ENCODE results near the gene ITGA2B.
"Not testable (repeated sequence)": the region's sequence is repeated elsewhere in the genome, so short reads cannot be mapped to it uniquely, and the experiment has no call there.

DNA sequence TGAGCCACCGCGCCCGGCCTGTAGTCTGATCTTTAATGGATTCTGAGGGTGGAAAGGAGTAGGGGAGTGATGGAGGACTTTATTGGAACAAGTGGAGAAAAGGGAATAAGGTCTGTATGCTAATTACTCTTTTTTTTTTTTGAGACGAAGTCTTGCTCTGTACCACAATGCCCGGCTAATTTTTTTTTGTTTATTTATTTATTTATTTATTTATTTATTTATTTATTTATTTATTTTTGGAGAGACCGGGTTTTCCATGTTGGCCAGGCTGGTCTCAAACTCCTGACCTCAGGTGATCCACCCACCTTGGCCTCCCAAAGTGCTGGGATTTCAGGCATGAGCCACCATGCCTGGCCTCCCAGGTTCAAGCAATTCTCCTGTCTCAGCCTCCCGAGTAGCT lies 59.9 kb downstream of the ITGA2B start:
- TF ChIP-seq, protein P1, sequence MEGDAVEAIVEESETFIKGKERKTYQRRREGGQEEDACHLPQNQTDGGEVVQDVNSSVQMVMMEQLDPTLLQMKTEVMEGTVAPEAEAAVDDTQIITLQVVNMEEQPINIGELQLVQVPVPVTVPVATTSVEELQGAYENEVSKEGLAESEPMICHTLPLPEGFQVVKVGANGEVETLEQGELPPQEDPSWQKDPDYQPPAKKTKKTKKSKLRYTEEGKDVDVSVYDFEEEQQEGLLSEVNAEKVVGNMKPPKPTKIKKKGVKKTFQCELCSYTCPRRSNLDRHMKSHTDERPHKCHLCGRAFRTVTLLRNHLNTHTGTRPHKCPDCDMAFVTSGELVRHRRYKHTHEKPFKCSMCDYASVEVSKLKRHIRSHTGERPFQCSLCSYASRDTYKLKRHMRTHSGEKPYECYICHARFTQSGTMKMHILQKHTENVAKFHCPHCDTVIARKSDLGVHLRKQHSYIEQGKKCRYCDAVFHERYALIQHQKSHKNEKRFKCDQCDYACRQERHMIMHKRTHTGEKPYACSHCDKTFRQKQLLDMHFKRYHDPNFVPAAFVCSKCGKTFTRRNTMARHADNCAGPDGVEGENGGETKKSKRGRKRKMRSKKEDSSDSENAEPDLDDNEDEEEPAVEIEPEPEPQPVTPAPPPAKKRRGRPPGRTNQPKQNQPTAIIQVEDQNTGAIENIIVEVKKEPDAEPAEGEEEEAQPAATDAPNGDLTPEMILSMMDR (IDR thresholded peaks at IDR 0.05; ENCODE audit: low read depth, low read length): not testable (repeated sequence)
- TF ChIP-seq EZH2phosphoT487 (IDR thresholded peaks at IDR 0.05; ENCODE audit: low read depth): not testable (repeated sequence)

Data from OCI-LY3 (cell line).